OCI-LY7 (cell line): ENCODE results near the gene PRAMEF4. TPM values are rescaled to one million over a fixed set of nuclear protein-coding genes. Genes with fewer than 3 reads are reported as not detected.
"Not testable (repeated sequence)": the region's sequence is repeated elsewhere in the genome, so short reads cannot be mapped to it uniquely, and the experiment has no call there.

ENCODE experiments used
- BruUV-seq: library from RNA; stranded (reverse); fragments of 400-500 nt; replicated peaks from 2 replicates; lab custom pipeline; 2021; lab: Mats Ljungman, UMichigan
- CTCF ChIA-PET: fragments of 300-600 bp; sonication (Branson Sonifier 250); formaldehyde crosslinking; loops from one replicate; lab custom pipeline; 2022; ENCODE audit warnings: antibody characterized with exemption; ENCODE audit not compliant: unreplicated experiment; lab: Charles Lee
- POLR2A ChIA-PET: fragments of 300-600 bp; sonication (Branson Sonifier 250); formaldehyde crosslinking; loops from one replicate; lab custom pipeline; 2022; ENCODE audit warnings: antibody characterized with exemption; lab: Charles Lee
- DNase-seq: peaks from one replicate; pipeline ENCODE4 v3.0.0-alpha.2; 2015; ENCODE audit warnings: low spot score
- H2AFZ ChIP-seq: fragments of 200-600 bp; sonication (generic), shearing (Covaris generic); 2 replicates; pipeline ENCODE4 v1.6.1; 2014; ENCODE audit warnings: mild to moderate bottlenecking, antibody characterized with exemption, low read length, moderate library complexity
- H3K27ac ChIP-seq: fragments of 200-600 bp; sonication (generic); 2 replicates; pipeline ENCODE4 v1.5.1; 2014; ENCODE audit warnings: mixed run types, low read depth, mild to moderate bottlenecking, moderate library complexity, low read length, inconsistent platforms; ENCODE audit not compliant: poor library complexity, severe bottlenecking
- H3K36me3 ChIP-seq: fragments of 200-600 bp; sonication (generic); 2 replicates; pipeline ENCODE4 v1.6.1; 2014; ENCODE audit warnings: mild to moderate bottlenecking, antibody characterized with exemption, low read length, moderate library complexity, mixed read lengths; ENCODE audit not compliant: insufficient read depth
- H3K4me1 ChIP-seq: fragments of 200-600 bp; sonication (generic); 2 replicates; pipeline ENCODE4 v1.5.1; 2014; ENCODE audit warnings: mild to moderate bottlenecking, low read length; ENCODE audit not compliant: insufficient read depth, poor library complexity, severe bottlenecking
- H3K4me2 ChIP-seq: fragments of 200-600 bp; sonication (generic); 2 replicates; pipeline ENCODE4 v1.6.1; 2014; ENCODE audit warnings: mild to moderate bottlenecking, low read length
- H3K4me3 ChIP-seq: fragments of 200-600 bp; sonication (generic); 2 replicates; pipeline ENCODE4 v1.5.1; 2014; ENCODE audit warnings: mild to moderate bottlenecking, low read depth, low read length; ENCODE audit not compliant: poor library complexity, severe bottlenecking
- H3K79me2 ChIP-seq: fragments of 200-600 bp; sonication (generic); 2 replicates; pipeline ENCODE4 v1.6.1; 2016; ENCODE audit warnings: low read depth, mild to moderate bottlenecking, low read length, moderate library complexity, mixed read lengths; ENCODE audit not compliant: insufficient read depth
- H3K9me2 ChIP-seq: fragments of 200-600 bp; sonication (generic); 2 replicates; pipeline ENCODE4 v1.6.1; 2016; ENCODE audit warnings: mild to moderate bottlenecking, low read length, mixed read lengths; ENCODE audit not compliant: insufficient read depth
- H3K9me3 ChIP-seq: fragments of 200-600 bp; sonication (generic); 2 replicates; pipeline ENCODE4 v1.6.1; 2014; ENCODE audit warnings: mild to moderate bottlenecking, mixed run types, low read length, mixed read lengths
- H4K20me1 ChIP-seq: fragments of 200-600 bp; sonication (generic); 2 replicates; pipeline ENCODE4 v1.6.1; 2014; ENCODE audit warnings: mild to moderate bottlenecking, antibody characterized with exemption, low read length, moderate library complexity, mixed read lengths; ENCODE audit not compliant: insufficient read depth
- intact Hi-C: fragments of 100-400 bp; cut with micrococcal nuclease; formaldehyde crosslinking; loops from one replicate; pipeline ENCODE4 v1.10.0; 2022; ENCODE audit not compliant: unreplicated experiment
- total RNA-seq, 2 experiments: library from RNA; depleted of rRNA in 1 of 2; stranded (reverse); fragments of >200 nt in 1 of 2; shearing (Covaris generic) in 1 of 2; gene quantifications; 2 replicates each; pipeline ENCODE4 v1.2.3, GENCODE V29; 2014 to 2022

PRAMEF4 gene
- total RNA-seq, 2 experiments from 2014 or later: not detected

DNA sequence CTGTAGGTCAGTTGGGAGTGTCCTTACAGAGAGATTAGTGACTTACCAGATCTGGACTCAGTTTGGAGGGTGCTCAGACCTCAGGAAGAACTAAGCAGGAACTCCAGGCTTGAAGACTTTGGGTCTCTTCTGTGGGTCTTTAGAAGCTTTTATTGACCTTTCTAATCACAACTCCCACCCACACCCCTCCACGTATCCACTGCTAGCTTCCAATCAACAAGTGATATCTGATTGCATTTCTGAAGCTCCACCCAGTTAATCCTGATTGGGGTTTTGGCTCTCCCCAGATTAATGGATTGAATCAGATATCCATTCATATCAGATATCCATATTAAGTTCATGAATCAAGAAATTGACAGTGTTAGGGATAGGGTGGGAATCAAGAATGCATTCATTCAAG, 12.2 kb upstream of the PRAMEF4 start, which contains the start of gene PRAMEF10:
TSS of gene PRAMEF10 (minus strand) at position 101 of the 400 bp plus-strand sequence. CDS start 2,423 bp downstream, outside the sequence.
- H3K4me2 ChIP-seq, CTCF ChIA-PET, H2AFZ ChIP-seq, POLR2A ChIA-PET, DNase-seq, H3K9me2 ChIP-seq, H3K9me3 ChIP-seq, H3K79me2 ChIP-seq, H3K36me3 ChIP-seq, BruUV-seq, intact Hi-C loops, H3K27ac ChIP-seq, H4K20me1 ChIP-seq, H3K4me1 ChIP-seq, H3K4me3 ChIP-seq: not testable (repeated sequence)

DNA sequence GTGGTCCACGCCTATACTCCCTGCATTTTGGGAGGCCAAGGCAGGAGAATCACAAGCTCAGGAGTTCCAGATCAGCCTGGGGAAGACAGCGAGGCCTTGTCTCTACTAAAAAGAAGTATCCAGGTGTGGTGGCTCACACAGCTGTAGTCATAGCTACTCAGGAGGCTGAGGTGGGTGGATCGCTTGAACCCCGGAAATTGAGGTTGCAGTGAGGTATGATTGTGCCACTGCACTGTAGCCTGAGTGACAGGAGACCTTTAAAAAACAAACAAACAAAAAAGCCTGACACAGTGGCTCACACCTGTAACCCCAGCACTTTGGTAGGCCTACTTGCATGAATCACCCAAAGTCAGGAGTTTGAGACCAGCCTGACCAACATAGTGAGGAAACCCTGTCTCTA, 7.5 kb downstream of the PRAMEF4 start:
- CTCF ChIA-PET, H3K9me3 ChIP-seq, H4K20me1 ChIP-seq, DNase-seq, intact Hi-C loops, H3K4me3 ChIP-seq, H3K4me2 ChIP-seq, H3K79me2 ChIP-seq, POLR2A ChIA-PET, H3K9me2 ChIP-seq, H3K4me1 ChIP-seq, H3K27ac ChIP-seq, H2AFZ ChIP-seq, BruUV-seq, H3K36me3 ChIP-seq: not testable (repeated sequence)

- H3K4me2 ChIP-seq, H3K9me2 ChIP-seq, H3K36me3 ChIP-seq, DNase-seq, CTCF ChIA-PET, intact Hi-C loops, H3K79me2 ChIP-seq, H3K9me3 ChIP-seq, H4K20me1 ChIP-seq, H3K27ac ChIP-seq, BruUV-seq, H3K4me1 ChIP-seq, POLR2A ChIA-PET, H3K4me3 ChIP-seq, H2AFZ ChIP-seq: not testable (repeated sequence)
Observed at GRCh38 chr1:12863131-12863880, 22.7 kb downstream of the PRAMEF4 start.

GRCh38 chr1:12856786-12857185, 29.2 kb downstream of the PRAMEF4 start, which contains the start of gene PRAMEF2:
Gene PRAMEF2, plus strand, starts transcription at chr1:12857086. Its CDS starts 1,924 bp downstream, at chr1:12859010.
- H3K79me2 ChIP-seq, H3K4me3 ChIP-seq, H3K9me2 ChIP-seq, H3K9me3 ChIP-seq, H3K4me2 ChIP-seq, H4K20me1 ChIP-seq, H3K36me3 ChIP-seq, H2AFZ ChIP-seq, BruUV-seq, intact Hi-C loops, DNase-seq, H3K4me1 ChIP-seq, CTCF ChIA-PET, H3K27ac ChIP-seq, POLR2A ChIA-PET: not testable (repeated sequence)
